Motor neuron (in vitro differentiated cells): Measurements from ENCODE around the gene ACER3. TPM values are rescaled to one million over a fixed set of nuclear protein-coding genes. Genes with fewer than 3 reads are reported as not detected.
A peak's percentile ranks its signal among the peaks of the same experiment; 100 is the strongest.
"Not testable (repeated sequence)": the region's sequence is repeated elsewhere in the genome, so short reads cannot be mapped to it uniquely, and the experiment has no call there.

ENCODE experiments used
- ATAC-seq, 8 experiments: fragments of 200-7000 bp; cut with Tn5 transposase; replicated peaks in 6 of 8; 2 replicates each; pipeline ENCODE4 v1.8.0; 2021; ENCODE audit warnings: mild to moderate bottlenecking in 8 of 8, moderate library complexity in 8 of 8
- H3K27ac ChIP-seq, 2 donors: fragments of 250-450 bp; sonication (Bioruptor Pico); 2 replicates each; pipeline ENCODE4 v1.9.0; 2021; ENCODE audit warnings: antibody characterized with exemption in 2 of 2, mild to moderate bottlenecking in 2 of 2, moderate library complexity in 1 of 2
- H3K4me1 ChIP-seq, 2 donors: fragments of 250-450 bp; sonication (Bioruptor Pico); replicated peaks in 1 of 2; 2 replicates each; pipeline ENCODE4 v1.6.1; 2021; ENCODE audit warnings: antibody characterized with exemption in 2 of 2, mild to moderate bottlenecking in 2 of 2, moderate library complexity in 1 of 2
- H3K4me3 ChIP-seq, 5 donors: fragments of 250-450 bp; sonication (Bioruptor Pico); 2 replicates each; pipeline ENCODE4 v1.9.0; 2021; ENCODE audit warnings: antibody characterized with exemption in 5 of 5, mild to moderate bottlenecking in 5 of 5, moderate library complexity in 4 of 5
- WGBS, 10 experiments: fragments of 450-650 bp; shearing (Covaris generic); methylation state at CpG; one replicate each; pipeline ENCODE4 v1.0.0; 2022; 5-methylcytosine and 5-hydroxymethylcytosine counted together
- in situ Hi-C, 9 experiments: fragments of 400-800 bp; cut with MboI; loops; one replicate each; pipeline ENCODE4 v1.15.0; 2021; ENCODE audit warnings: low sequenced_read_pairs in 9 of 9, low pct_unique_long_range_greater_than_20kb in 2 of 9; ENCODE audit not compliant: unreplicated experiment in 9 of 9
- total RNA-seq, 8 experiments: library from RNA; unstranded; fragments of 300-600 nt; gene quantifications; 2 replicates each; pipeline versions ENCODE4 v1.2.3 to v1.2.4, GENCODE V29; 2022

Gene ACER3
- total RNA-seq, 8 experiments from 2014 or later: 7.1 to 15.8 (median 9.2) TPM

GRCh38 chr11:76841923-76842452 lies 18.7 kb upstream of the ACER3 start:
- in situ Hi-C loops: no loop called here
- no peak overlapping the region for H3K4me3 ChIP-seq
- ATAC-seq: no peak
- WGBS, 10 experiments: 50 to 100% (median 93%) methylated on average over 1 to 4 of the region's 4 CpGs; no CpG with 5 or more reads in 1 of the 10 experiments
- peaks cover 4 to 5% of the 10 kb centered on the region in 2 donors for H3K4me1 ChIP-seq
- H3K27ac ChIP-seq: no peak overlapping the region

GRCh38 chr11:76843907-76844306 lies 16.8 kb upstream of the ACER3 start:
- no peak for ATAC-seq
- in situ Hi-C loops: no loop called here
- WGBS, 10 experiments: 47 to 100% (median 90%) methylated on average over 2 to 3 of the region's 3 CpGs; no CpG with 5 or more reads in 1 of the 10 experiments

GRCh38 chr11:76844511-76844910 lies 16.2 kb upstream of the ACER3 start:
- no peak overlapping the region for H3K4me3 ChIP-seq
- no peaks in the 10 kb centered on the region for H3K4me1 ChIP-seq
- in situ Hi-C loops: no loop called here
- WGBS, 10 experiments: 68 to 95% (median 85%) methylated on average over 4 to 10 of the region's 10 CpGs
- no peak overlapping the region for H3K27ac ChIP-seq
- ATAC-seq: no peak

More at GRCh38 chr11:76843907-76844306, 16.8 kb upstream of the ACER3 start:
- Histone ChIP-seq H3K4me3 (no peak overlapping the region), H3K27ac (no peak overlapping the region), H3K4me1 (no peaks in the 10 kb centered on the region)

GRCh38 chr11:76845069-76845468 lies 15.6 kb upstream of the ACER3 start:
- Histone ChIP-seq H3K27ac (no peak overlapping the region), H3K4me3 (no peak overlapping the region), H3K4me1 (no peaks in the 10 kb centered on the region)
- no peak for ATAC-seq
- WGBS, 10 experiments: 80 to 100% (median 86%) methylated on average over 1 to 2 of the region's 3 CpGs; no CpG with 5 or more reads in 5 of the 10 experiments
- in situ Hi-C loops: no loop called here

GRCh38 chr11:76846441-76846840 lies 14.3 kb upstream of the ACER3 start:
- ATAC-seq: no peak
- 52 to 92% (median 85%) methylated on average over 1 to 3 of the region's 3 CpGs; no CpG with 5 or more reads in 4 of the 10 experiments for WGBS, 10 experiments
- H3K4me3 ChIP-seq: no peak overlapping the region
- H3K27ac ChIP-seq: no peak overlapping the region
- H3K4me1 ChIP-seq: no peaks in the 10 kb centered on the region
- in situ Hi-C loops: no loop called here

- no peak overlapping the region for H3K27ac ChIP-seq
- WGBS, 10 experiments: 61 to 100% (median 93%) methylated on average over 1 to 3 of the region's 3 CpGs; no CpG with 5 or more reads in 3 of the 10 experiments
- no peak overlapping the region for H3K4me3 ChIP-seq
- no peaks in the 10 kb centered on the region for H3K4me1 ChIP-seq
- in situ Hi-C loops: no loop called here
- no peak for ATAC-seq
Observed at GRCh38 chr11:76849376-76849775, 11.3 kb upstream of the ACER3 start.

- in situ Hi-C loops: no loop called here
- Histone ChIP-seq H3K27ac (no peak overlapping the region), H3K4me3 (no peak overlapping the region), H3K4me1 (no peaks in the 10 kb centered on the region)
- peak in 2 of 8 experiments; percentile 45 to 73 for ATAC-seq
- 17 to 100% (median 46%) methylated on average over 1 to 4 of the region's 4 CpGs; no CpG with 5 or more reads in 1 of the 10 experiments for WGBS, 10 experiments
Observed at GRCh38 chr11:76850130-76850529, 10.6 kb upstream of the ACER3 start.

- Histone ChIP-seq H3K4me1 (no peaks in the 10 kb centered on the region), H3K4me3 (no peak overlapping the region), H3K27ac (no peak overlapping the region)
- WGBS, 10 experiments: 72 to 100% (median 94%) methylated on average over 4 to 6 of the region's 6 CpGs; no CpG with 5 or more reads in 6 of the 10 experiments
- in situ Hi-C loops: no loop called here
- no peak for ATAC-seq
Observed at GRCh38 chr11:76850815-76851214, 9.9 kb upstream of the ACER3 start.

- no peaks in the 10 kb centered on the region for H3K4me1 ChIP-seq
- in situ Hi-C loops: no loop called here
- no peak for ATAC-seq
- no peak overlapping the region for H3K4me3 ChIP-seq
- no CpG with 5 or more reads among the region's 1 CpG for WGBS, 10 experiments
- no peak overlapping the region for H3K27ac ChIP-seq
Observed at GRCh38 chr11:76854709-76855108, 6.0 kb upstream of the ACER3 start.

GRCh38 chr11:76855670-76856069 lies 5.0 kb upstream of the ACER3 start:
- H3K4me1 ChIP-seq, ATAC-seq, in situ Hi-C loops, H3K27ac ChIP-seq, H3K4me3 ChIP-seq: not testable (repeated sequence)
- 57 to 100% (median 86%) methylated on average over 2 to 5 of the region's 5 CpGs for WGBS, 10 experiments

GRCh38 chr11:76856106-76856505 lies 4.6 kb upstream of the ACER3 start:
- Histone ChIP-seq H3K4me1 (peaks cover 0 to 4% of the 10 kb centered on the region in 2 donors), H3K4me3 (no peak overlapping the region), H3K27ac (no peak overlapping the region)
- in situ Hi-C loops: no loop called here
- no peak for ATAC-seq

- Histone ChIP-seq H3K27ac (no peak overlapping the region), H3K4me3 (no peak overlapping the region), H3K4me1 (peaks cover 1 to 5% of the 10 kb centered on the region in 2 donors)
- WGBS, 10 experiments: 66 to 100% (median 92%) methylated on average over 1 to 2 of the region's 2 CpGs; no CpG with 5 or more reads in 1 of the 10 experiments
- in situ Hi-C loops: no loop called here
- no peak for ATAC-seq
Observed at GRCh38 chr11:76856571-76856970, 4.1 kb upstream of the ACER3 start.

- 20 to 100% (median 70%) methylated on average over 1 to 6 of the region's 6 CpGs; no CpG with 5 or more reads in 1 of the 10 experiments for WGBS, 10 experiments
- H3K4me3 ChIP-seq: no peak overlapping the region
- H3K27ac ChIP-seq: no peak overlapping the region
- no peak for ATAC-seq
- in situ Hi-C loops: no loop called here
- H3K4me1 ChIP-seq: peaks cover 10 to 14% of the 10 kb centered on the region in 2 donors
Observed at GRCh38 chr11:76857781-76858410, 2.8 kb upstream of the ACER3 start.
